IMR-90 (cell line): Measurements from ENCODE around the gene VAMP4. TPM values are rescaled to one million over a fixed set of nuclear protein-coding genes. Genes with fewer than 3 reads are reported as not detected.

Source experiments
- ATAC-seq: fragments of 200-7000 bp; cut with Tn5 transposase; 2 replicates; pipeline ENCODE4 v1.9.1; 2020; ENCODE audit warnings: low read depth, mild to moderate bottlenecking, moderate library complexity
- BruUV-seq: library from RNA; stranded (reverse); fragments of 400-500 nt; replicated peaks from 2 replicates; lab custom pipeline; 2021; lab: Mats Ljungman, UMichigan
- CTCF ChIA-PET: fragments of 300-600 bp; formaldehyde crosslinking; extraction: SDS; loops from one replicate; lab custom pipeline; 2021; ENCODE audit warnings: antibody characterized with exemption; lab: Yijun Ruan, JAX
- POLR2A ChIA-PET: fragments of 300-600 bp; sonication (Branson Sonifier 250); formaldehyde crosslinking; loops from one replicate; lab custom pipeline; 2022; ENCODE audit warnings: antibody characterized with exemption; ENCODE audit not compliant: unreplicated experiment; lab: Charles Lee
- DNase-seq: peaks from one replicate; pipeline ENCODE4 v3.0.0; 2013
- H2AFZ ChIP-seq: replicated peaks from 2 replicates; pipeline ENCODE3; 2013; ENCODE audit warnings: low read length, mild to moderate bottlenecking; ENCODE audit not compliant: poor library complexity
- H2AK5ac ChIP-seq: 2 replicates; pipeline ENCODE4 v1.6.1; 2013; ENCODE audit warnings: low read depth, low read length, inconsistent platforms
- H2AK9ac ChIP-seq: replicated peaks from 2 replicates; pipeline ENCODE3; 2013; ENCODE audit warnings: mild to moderate bottlenecking, low read depth, low read length, moderate library complexity; ENCODE audit not compliant: poor library complexity
- H2BK120ac ChIP-seq: 2 replicates; pipeline ENCODE4 v1.6.1; 2013; ENCODE audit warnings: low read depth, low read length, inconsistent platforms
- H2BK15ac ChIP-seq: 3 replicates; pipeline ENCODE4 v1.6.1; 2013; ENCODE audit warnings: low read depth, low read length, inconsistent platforms
- H2BK20ac ChIP-seq: 2 replicates; pipeline ENCODE4 v1.6.1; 2013; ENCODE audit warnings: low read depth, mild to moderate bottlenecking, inconsistent platforms, low read length, moderate library complexity
- H2BK5ac ChIP-seq: 2 replicates; pipeline ENCODE4 v1.6.1; 2013; ENCODE audit warnings: mild to moderate bottlenecking, low read depth, low read length, inconsistent platforms; ENCODE audit not compliant: poor library complexity, severe bottlenecking
- H3K14ac ChIP-seq: replicated peaks from 2 replicates; pipeline ENCODE4 v1.6.1; 2013; ENCODE audit warnings: low read depth, low read length, inconsistent platforms
- H3K18ac ChIP-seq: 2 replicates; pipeline ENCODE4 v1.6.1; 2013; ENCODE audit warnings: low read depth, low read length, control low read depth
- H3K23ac ChIP-seq: 2 replicates; pipeline ENCODE4 v1.6.1; 2013; ENCODE audit warnings: low read depth, low read length, inconsistent platforms
- H3K27ac ChIP-seq: 2 replicates; pipeline ENCODE4 v1.5.1; 2013; ENCODE audit warnings: mild to moderate bottlenecking, control low read depth, low read length; ENCODE audit not compliant: insufficient read depth
- H3K27me3 ChIP-seq: 2 replicates; pipeline ENCODE4 v1.6.1; 2013; ENCODE audit warnings: low read length; ENCODE audit not compliant: control insufficient read depth, insufficient read depth
- H3K36me3 ChIP-seq: 2 replicates; pipeline ENCODE4 v1.6.1; 2013; ENCODE audit warnings: low read length, mixed read lengths; ENCODE audit not compliant: control insufficient read depth, insufficient read depth
- H3K4ac ChIP-seq: 2 replicates; pipeline ENCODE4 v1.6.1; 2013; ENCODE audit warnings: low read depth, low read length, inconsistent platforms
- H3K4me1 ChIP-seq: 2 replicates; pipeline ENCODE4 v1.6.1; 2013; ENCODE audit warnings: low read length, mixed read lengths; ENCODE audit not compliant: control insufficient read depth, insufficient read depth
- H3K4me2 ChIP-seq: 2 replicates; pipeline ENCODE4 v1.6.1; 2013; ENCODE audit warnings: low read depth, mild to moderate bottlenecking, control low read depth, low read length, moderate library complexity
- H3K4me3 ChIP-seq: 2 replicates; pipeline ENCODE4 v1.5.1; 2013; ENCODE audit warnings: low read depth, mild to moderate bottlenecking, control low read depth, low read length, moderate library complexity; ENCODE audit not compliant: insufficient read depth
- H3K56ac ChIP-seq: 2 replicates; pipeline ENCODE4 v1.6.1; 2013; ENCODE audit warnings: low read length, inconsistent platforms; ENCODE audit not compliant: insufficient read depth; ENCODE audit errors: extremely low read depth
- H3K79me1 ChIP-seq, 2 experiments: 2 replicates each; pipeline ENCODE4 v1.6.1; 2013; ENCODE audit warnings: low read length in 2 of 2, inconsistent platforms in 1 of 2, low read depth in 1 of 2
- H3K9ac ChIP-seq: 2 replicates; pipeline ENCODE4 v1.6.1; 2013; ENCODE audit warnings: low read depth, low read length, control low read depth
- H3K9me1 ChIP-seq: 2 replicates; pipeline ENCODE4 v1.6.1; 2013; ENCODE audit warnings: low read length, inconsistent platforms; ENCODE audit not compliant: insufficient read depth
- H3K9me3 ChIP-seq: 2 replicates; pipeline ENCODE4 v1.6.1; 2013; ENCODE audit warnings: low read length; ENCODE audit not compliant: control insufficient read depth, insufficient read depth
- H4K20me1 ChIP-seq: 2 replicates; pipeline ENCODE4 v1.6.1; 2013; ENCODE audit warnings: low read length, inconsistent platforms; ENCODE audit not compliant: insufficient read depth
- H4K5ac ChIP-seq: 2 replicates; pipeline ENCODE4 v1.6.1; 2013; ENCODE audit warnings: mild to moderate bottlenecking, low read depth, low read length, control low read depth
- H4K8ac ChIP-seq, 2 experiments: 2 replicates each; pipeline ENCODE4 v1.6.1; 2013; ENCODE audit warnings: low read depth in 2 of 2, low read length in 2 of 2, control low read depth in 1 of 2, inconsistent platforms in 1 of 2
- H4K91ac ChIP-seq: 2 replicates; pipeline ENCODE4 v1.6.1; 2013; ENCODE audit warnings: low read depth, low read length, inconsistent platforms; ENCODE audit not compliant: insufficient read depth
- CTCF ChIP-seq: conservative IDR thresholded peaks from 2 replicates; pipeline ENCODE4 v1.5.1; 2012; ENCODE audit warnings: mild to moderate bottlenecking, low read depth, low read length, improper control_type of control experiment
- FOS ChIP-seq: fragments of 150-350 bp; IDR thresholded peaks from 2 replicates; pipeline ENCODE4 v1.6.1; 2016; ENCODE audit warnings: low read depth, low read length
- RAD21 ChIP-seq: IDR thresholded peaks from 2 replicates; pipeline ENCODE4 v1.6.1; 2012; ENCODE audit warnings: low read length, improper control_type of control experiment
- whole genome bisulfite sequencing, 2 experiments: methylation state at CpG; one replicate each; pipeline versions ENCODE4 v1.1.5 to v1.1.7; 2013; ENCODE audit warnings: missing lambda C conversion rate in 2 of 2; ENCODE audit not compliant: insufficient read length in 1 of 2; ENCODE audit errors: extremely low coverage in 2 of 2; 5-methylcytosine and 5-hydroxymethylcytosine counted together
- dilution Hi-C: fragments of 300-500 bp; cut with HindIII; formaldehyde crosslinking; loops from one replicate; pipeline ENCODE4 v1.14.3; 2018; ENCODE audit warnings: low sequenced_read_pairs; ENCODE audit not compliant: unreplicated experiment
- in situ Hi-C: fragments of 300-500 bp; cut with MboI; formaldehyde crosslinking; loops from 3 replicates; pipeline ENCODE4 v1.14.3; 2019; ENCODE audit warnings: low sequenced_read_pairs, inconsistent platforms, mixed read lengths
- intact Hi-C: fragments of 100-400 bp; cut with micrococcal nuclease; formaldehyde crosslinking; loops from 2 replicates; pipeline ENCODE4 v1.10.0; 2022
- polyA plus RNA-seq, 3 experiments: library from polyadenylated mRNA; depleted of rRNA; stranded (reverse); fragments of >200 nt; gene quantifications; 2 replicates each; pipeline ENCODE4 v1.2.3, GENCODE V29; 2012; ENCODE audit warnings: low replicate concordance in 1 of 3
- total RNA-seq: library from RNA; depleted of rRNA; stranded (reverse); fragments of >200 nt; gene quantifications from 2 replicates; pipeline ENCODE4 v1.2.3, GENCODE V29; 2012

VAMP4 gene
- total and polyA plus RNA-seq, 2 of the 4 experiments (the other 2 are of a cell fraction), result 3.4 to 5.4 TPM

GRCh38 chr1:171715813-171716251 is 26.0 kb downstream of the VAMP4 start:
- Histone ChIP-seq H3K4me3 (no peak overlapping the region), H3K18ac (0 out of 2 replicates have a peak overlapping the region, but pooled peaks have one; percentile 0), H3K4ac (0 out of 2 replicates have a peak overlapping the region, but pooled peaks have one; percentile 3), H2AFZ (no peak overlapping the region), H3K14ac (no peak overlapping the region), H3K36me3 (peaks cover 9% of the 10 kb centered on the region; the same call in 1 of the 2 replicates), H3K4me1 (peaks cover 8% of the 10 kb centered on the region), H4K8ac (no peak overlapping the region; a peak in 1 of 4 replicates), H4K5ac (no peak overlapping the region; the same call in 1 of the 2 replicates), H3K23ac (no peak overlapping the region), H2BK120ac (no peak overlapping the region), H2BK5ac (no peak overlapping the region), H2BK15ac (no peak overlapping the region), H3K27ac (0 out of 2 replicates have a peak overlapping the region, but pooled peaks have one; percentile 15), H4K20me1 (no peaks in the 10 kb centered on the region; the same call in 1 of the 2 replicates), H3K27me3 (no peaks in the 10 kb centered on the region), H4K91ac (no peak overlapping the region), H3K56ac (no peak overlapping the region), H2AK9ac (no peak overlapping the region), H3K9ac (no peak overlapping the region), H3K4me2 (peak overlapping the region; percentile 17; the same call in 1 of the 2 replicates), H2AK5ac (no peak overlapping the region), H3K9me3 (no peaks in the 10 kb centered on the region), H3K79me1 (peaks cover 3 to 19% of the 10 kb centered on the region in 2 experiments; a peak in 3 of 4 replicates), H2BK20ac (no peak overlapping the region), H3K9me1 (no peaks in the 10 kb centered on the region)
- CTCF ChIA-PET, result interaction anchor here (0.9 to 1.4 kb wide), 5 partner anchors 61 to 269 kb away, joined by 3 to 9 read pairs (median 4); partner anchors contain the start of gene PRRC2C
- dilution Hi-C loops (no loop called here), in situ Hi-C loops (no loop called here), intact Hi-C loops (loop anchor here (1.0 to 5.0 kb wide), 3 partner anchors 71 to 271 kb away; partner anchors contain the start of gene PRRC2C)
- peak; percentile 27 for DNase-seq
- BruUV-seq, result no TSS peak
- TF ChIP-seq RAD21 (peak; percentile 28; the same call in 1 of the 2 replicates), CTCF (peak; percentile 47), FOS (no peak)
- WGBS, 2 experiments, result no CpG with 5 or more reads among the region's 3 CpGs
- peak; percentile 62 for ATAC-seq
- POLR2A ChIA-PET, result interaction anchor here (0.6 to 0.8 kb wide), 2 partner anchors 17 to 353 kb away, joined by 3 read pairs; no protein-coding TSS in a partner anchor
